ENCODE data around the gene MOB3C. TPM values are rescaled to one million over a fixed set of nuclear protein-coding genes. Genes with fewer than 3 reads are reported as not detected.

Gene MOB3C
- total RNA-seq, 1 donor from 2014 or later, result 14.1 TPM

DNA sequence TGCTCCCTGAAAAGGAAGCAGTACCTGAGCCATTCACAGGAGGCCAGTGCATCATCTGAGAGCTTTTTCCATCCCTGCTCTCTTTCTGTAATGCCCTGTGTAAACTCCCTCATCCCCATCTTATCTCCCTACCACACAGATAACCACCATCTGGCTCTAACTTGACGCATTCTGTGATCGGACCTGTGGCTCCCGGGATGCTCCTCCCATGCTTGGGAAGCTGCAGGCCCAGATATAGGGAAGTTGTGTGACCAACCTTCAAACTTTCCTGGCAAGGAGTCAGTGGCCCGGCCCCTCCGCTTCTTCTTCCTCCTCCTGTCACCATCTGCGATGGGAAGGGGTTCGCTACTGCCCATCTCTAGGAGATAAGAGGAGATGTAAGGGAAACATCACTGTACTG, 33.6 kb downstream of the MOB3C start:
- no peaks in the 10 kb centered on the region for H3K9me3 ChIP-seq (ENCODE audit: control insufficient read depth in 3 of 3, low read length in 3 of 3)
- no peak overlapping the region for H3K9ac ChIP-seq (ENCODE audit: low read depth in 1 of 3, low read length in 3 of 3)
- H3K4me1 ChIP-seq (ENCODE audit: control insufficient read depth in 3 of 3, insufficient read depth in 3 of 3, low read length in 3 of 3), result peaks cover 0 to 5% (median 0%) of the 10 kb centered on the region in 3 donors
- no peak overlapping the region for H3K4me3 ChIP-seq (ENCODE audit: low read length in 3 of 3)
- peaks cover 51 to 60% (median 58%) of the 10 kb centered on the region in 3 donors for H3K36me3 ChIP-seq (ENCODE audit: control insufficient read depth in 3 of 3, insufficient read depth in 3 of 3, low read length in 3 of 3)
- H3K27ac ChIP-seq (ENCODE audit: low read depth, low read length), result no peak overlapping the region
- no peaks in the 10 kb centered on the region for H3K27me3 ChIP-seq (ENCODE audit: control insufficient read depth in 3 of 3, insufficient read depth in 3 of 3, low read length in 3 of 3)

DNA sequence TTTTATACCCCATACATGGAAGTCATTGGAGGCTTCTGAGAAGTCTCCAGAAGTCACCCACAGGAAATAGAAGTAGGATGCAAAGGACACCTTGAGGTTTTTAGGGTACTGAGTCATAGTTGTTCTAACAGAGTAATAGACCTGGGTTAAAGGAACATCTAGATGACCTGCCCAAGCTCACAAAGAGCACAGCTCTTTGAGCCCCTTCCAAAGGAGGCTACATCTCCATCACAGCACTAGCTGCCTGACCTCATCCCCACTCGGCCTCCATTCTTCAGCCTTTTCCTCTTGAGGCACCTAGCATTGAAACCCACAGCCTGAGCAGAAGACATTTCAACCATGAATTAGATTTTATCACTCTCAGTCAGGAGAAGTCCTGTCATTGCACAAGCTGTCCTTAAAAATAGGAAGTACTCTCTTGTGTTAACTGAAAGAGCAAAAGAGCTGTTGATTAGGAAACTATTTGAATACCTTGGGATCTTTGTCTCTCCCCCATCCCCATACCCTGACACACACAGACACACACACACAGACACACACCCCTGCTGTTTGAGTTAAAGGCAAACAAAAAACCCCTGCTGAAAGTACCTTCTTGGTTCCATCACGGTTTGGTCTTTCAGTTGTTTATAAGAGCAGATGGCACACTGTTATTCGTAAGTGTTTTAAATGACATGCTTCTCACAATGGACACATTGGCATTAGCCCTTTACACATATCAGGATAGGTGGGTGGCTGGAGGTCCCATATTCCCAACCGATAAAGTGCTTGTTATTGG, 34.7 kb downstream of the MOB3C start:
- no peak overlapping the region for H3K9ac ChIP-seq (ENCODE audit: low read depth in 1 of 3, low read length in 3 of 3)
- H3K9me3 ChIP-seq (ENCODE audit: control insufficient read depth in 3 of 3, low read length in 3 of 3), result no peaks in the 10 kb centered on the region
- peaks cover 0 to 5% (median 0%) of the 10 kb centered on the region in 3 donors for H3K4me1 ChIP-seq (ENCODE audit: control insufficient read depth in 3 of 3, insufficient read depth in 3 of 3, low read length in 3 of 3)
- H3K36me3 ChIP-seq (ENCODE audit: control insufficient read depth in 3 of 3, insufficient read depth in 3 of 3, low read length in 3 of 3), result peaks cover 55 to 67% (median 62%) of the 10 kb centered on the region in 3 donors
- no peaks in the 10 kb centered on the region for H3K27me3 ChIP-seq (ENCODE audit: control insufficient read depth in 3 of 3, insufficient read depth in 3 of 3, low read length in 3 of 3)
- no peak overlapping the region for H3K4me3 ChIP-seq (ENCODE audit: low read length in 3 of 3)
- H3K27ac ChIP-seq (ENCODE audit: low read depth, low read length), result no peak overlapping the region

DNA sequence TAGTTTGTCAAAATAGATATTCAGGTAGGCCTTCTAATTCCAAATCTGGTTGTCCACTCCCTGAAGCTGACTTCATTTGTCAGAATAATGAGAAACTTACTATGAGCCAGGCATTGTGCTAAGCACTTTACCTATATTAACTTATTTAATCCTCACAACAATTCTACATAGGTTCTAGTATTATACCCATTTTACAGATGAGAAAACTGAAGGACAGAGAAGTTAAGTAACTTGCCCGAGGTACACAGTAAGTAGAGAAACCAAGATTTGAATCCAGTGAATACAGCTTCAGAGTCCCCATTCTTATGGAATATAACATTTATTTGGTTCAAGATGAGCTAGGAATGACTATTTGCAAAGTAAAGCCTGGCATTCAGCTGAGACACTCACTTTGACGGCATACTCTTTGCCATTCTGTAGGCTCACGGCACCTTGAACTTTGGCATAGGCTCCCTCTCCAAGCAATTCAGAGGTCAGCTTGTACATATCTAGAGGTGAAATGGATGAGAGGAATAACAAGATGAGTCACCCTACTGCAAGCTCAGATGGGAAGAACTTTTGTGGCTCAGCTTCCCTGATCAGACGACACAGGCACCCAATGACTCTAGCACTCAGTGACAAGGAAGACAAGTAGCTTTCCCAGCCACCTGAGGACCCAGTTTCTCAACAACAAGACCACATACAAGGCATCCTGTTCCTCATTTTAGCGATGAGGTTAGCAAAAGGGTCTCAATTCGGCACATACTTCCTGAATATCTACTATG, 36.3 kb downstream of the MOB3C start:
- Histone ChIP-seq H3K9me3 (ENCODE audit: control insufficient read depth in 3 of 3, low read length in 3 of 3) (no peaks in the 10 kb centered on the region), H3K27me3 (ENCODE audit: control insufficient read depth in 3 of 3, insufficient read depth in 3 of 3, low read length in 3 of 3) (no peaks in the 10 kb centered on the region), H3K4me3 (ENCODE audit: low read length in 3 of 3) (no peak overlapping the region), H3K4me1 (ENCODE audit: control insufficient read depth in 3 of 3, insufficient read depth in 3 of 3, low read length in 3 of 3) (no peaks in the 10 kb centered on the region), H3K36me3 (ENCODE audit: control insufficient read depth in 3 of 3, insufficient read depth in 3 of 3, low read length in 3 of 3) (peaks cover 54 to 76% (median 72%) of the 10 kb centered on the region in 3 donors), H3K27ac (ENCODE audit: low read depth, low read length) (no peak overlapping the region), H3K9ac (ENCODE audit: low read depth in 1 of 3, low read length in 3 of 3) (no peak overlapping the region)

DNA sequence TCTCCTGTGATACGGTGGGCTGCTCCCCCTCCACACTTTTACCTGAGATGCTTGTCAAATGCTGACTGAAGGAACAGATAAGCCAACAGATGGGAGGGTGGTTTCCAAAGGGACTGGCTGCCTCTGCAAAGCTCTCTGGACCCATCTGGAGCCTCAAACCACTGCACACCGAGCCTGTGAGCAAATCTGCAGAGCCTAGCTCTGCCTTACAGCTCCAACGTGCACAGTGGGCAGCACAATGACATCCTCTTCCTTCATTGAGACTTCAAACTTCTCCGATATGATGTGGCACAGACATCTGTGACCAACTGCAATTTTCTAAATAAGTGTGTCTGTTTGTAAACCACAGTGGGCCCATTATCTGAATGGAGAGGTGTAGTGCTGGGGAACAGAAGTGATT, 38.9 kb downstream of the MOB3C start:
- Histone ChIP-seq H3K4me1 (ENCODE audit: control insufficient read depth in 3 of 3, insufficient read depth in 3 of 3, low read length in 3 of 3) (no peaks in the 10 kb centered on the region), H3K27me3 (ENCODE audit: control insufficient read depth in 3 of 3, insufficient read depth in 3 of 3, low read length in 3 of 3) (no peaks in the 10 kb centered on the region), H3K4me3 (ENCODE audit: low read length in 3 of 3) (no peak overlapping the region), H3K9me3 (ENCODE audit: control insufficient read depth in 3 of 3, low read length in 3 of 3) (no peaks in the 10 kb centered on the region), H3K27ac (ENCODE audit: low read depth, low read length) (no peak overlapping the region), H3K9ac (ENCODE audit: low read depth in 1 of 3, low read length in 3 of 3) (no peak overlapping the region), H3K36me3 (ENCODE audit: control insufficient read depth in 3 of 3, insufficient read depth in 3 of 3, low read length in 3 of 3) (peaks cover 48 to 73% (median 62%) of the 10 kb centered on the region in 3 donors)

DNA sequence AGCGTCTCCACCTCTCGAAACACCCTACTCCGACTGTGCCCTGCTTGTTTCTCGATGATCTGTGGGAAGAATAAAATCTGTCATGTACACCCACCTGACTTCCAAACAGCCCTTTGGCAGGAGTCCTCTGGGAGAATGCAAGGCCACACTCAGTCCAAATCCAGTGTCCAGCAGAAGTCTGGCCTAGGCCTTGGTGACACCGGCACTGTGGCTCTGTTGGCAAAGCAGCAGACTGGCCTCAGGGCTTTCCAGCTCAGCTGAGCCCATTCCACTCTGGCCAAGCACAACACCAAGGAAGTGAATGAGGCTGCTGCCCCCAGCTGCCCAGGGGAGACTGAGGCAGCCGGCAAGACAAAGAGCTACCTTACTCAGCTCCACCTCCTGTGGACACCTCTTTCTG, 40.0 kb downstream of the MOB3C start:
- Histone ChIP-seq H3K4me3 (ENCODE audit: low read length in 3 of 3) (no peak overlapping the region), H3K9ac (ENCODE audit: low read depth in 1 of 3, low read length in 3 of 3) (no peak overlapping the region), H3K36me3 (ENCODE audit: control insufficient read depth in 3 of 3, insufficient read depth in 3 of 3, low read length in 3 of 3) (peaks cover 42 to 65% (median 56%) of the 10 kb centered on the region in 3 donors), H3K27ac (ENCODE audit: low read depth, low read length) (no peak overlapping the region), H3K27me3 (ENCODE audit: control insufficient read depth in 3 of 3, insufficient read depth in 3 of 3, low read length in 3 of 3) (no peaks in the 10 kb centered on the region), H3K4me1 (ENCODE audit: control insufficient read depth in 3 of 3, insufficient read depth in 3 of 3, low read length in 3 of 3) (no peaks in the 10 kb centered on the region), H3K9me3 (ENCODE audit: control insufficient read depth in 3 of 3, low read length in 3 of 3) (no peaks in the 10 kb centered on the region)

DNA sequence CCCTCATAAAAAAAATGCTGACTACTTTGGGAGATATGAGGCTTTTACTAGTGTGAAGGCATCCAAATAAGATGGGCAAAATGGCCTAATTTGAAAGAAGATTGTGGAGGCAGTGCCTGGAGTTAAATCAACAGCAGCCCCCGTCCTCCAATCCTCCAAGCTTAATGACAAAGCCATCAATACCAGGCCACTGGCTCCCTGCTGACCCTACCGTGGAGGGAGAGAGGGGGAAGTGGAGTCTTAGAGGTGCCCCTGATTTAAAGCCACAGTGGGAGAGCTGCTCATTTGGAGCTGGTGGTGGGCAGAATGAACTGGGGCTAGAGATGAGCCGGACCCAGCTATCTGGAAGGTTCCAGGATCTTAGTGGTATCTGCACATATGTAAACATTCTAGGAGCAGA, 40.8 kb downstream of the MOB3C start:
- no peaks in the 10 kb centered on the region for H3K27me3 ChIP-seq (ENCODE audit: control insufficient read depth in 3 of 3, insufficient read depth in 3 of 3, low read length in 3 of 3)
- peaks cover 42 to 61% (median 55%) of the 10 kb centered on the region in 3 donors for H3K36me3 ChIP-seq (ENCODE audit: control insufficient read depth in 3 of 3, insufficient read depth in 3 of 3, low read length in 3 of 3)
- no peak overlapping the region for H3K4me3 ChIP-seq (ENCODE audit: low read length in 3 of 3)
- H3K4me1 ChIP-seq (ENCODE audit: control insufficient read depth in 3 of 3, insufficient read depth in 3 of 3, low read length in 3 of 3), result no peaks in the 10 kb centered on the region
- H3K27ac ChIP-seq (ENCODE audit: low read depth, low read length), result no peak overlapping the region
- no peaks in the 10 kb centered on the region for H3K9me3 ChIP-seq (ENCODE audit: control insufficient read depth in 3 of 3, low read length in 3 of 3)
- H3K9ac ChIP-seq (ENCODE audit: low read depth in 1 of 3, low read length in 3 of 3), result no peak overlapping the region

DNA sequence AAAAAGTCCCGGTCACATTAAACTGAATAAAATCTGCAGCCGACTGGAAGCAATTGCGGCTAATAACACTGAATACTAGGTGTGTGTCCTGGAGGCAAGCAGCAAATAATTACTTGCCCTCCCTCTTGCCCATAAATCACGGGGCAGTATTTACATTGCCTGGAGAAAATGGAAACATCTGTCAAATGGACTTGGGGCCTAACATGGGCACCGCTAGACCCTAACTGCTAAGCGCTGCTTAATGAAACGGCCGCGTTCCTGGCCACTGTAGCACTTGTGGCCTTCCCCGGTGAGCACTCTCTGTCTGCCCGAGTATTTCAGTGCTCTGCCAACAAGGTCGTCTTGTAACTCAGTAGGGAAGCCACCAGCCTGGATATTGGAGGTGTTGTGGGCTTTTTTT, 41.3 kb downstream of the MOB3C start:
- Histone ChIP-seq H3K4me1 (ENCODE audit: control insufficient read depth in 3 of 3, insufficient read depth in 3 of 3, low read length in 3 of 3) (no peaks in the 10 kb centered on the region), H3K9ac (ENCODE audit: low read depth in 1 of 3, low read length in 3 of 3) (no peak overlapping the region), H3K27ac (ENCODE audit: low read depth, low read length) (no peak overlapping the region), H3K4me3 (ENCODE audit: low read length in 3 of 3) (no peak overlapping the region), H3K27me3 (ENCODE audit: control insufficient read depth in 3 of 3, insufficient read depth in 3 of 3, low read length in 3 of 3) (no peaks in the 10 kb centered on the region), H3K9me3 (ENCODE audit: control insufficient read depth in 3 of 3, low read length in 3 of 3) (no peaks in the 10 kb centered on the region), H3K36me3 (ENCODE audit: control insufficient read depth in 3 of 3, insufficient read depth in 3 of 3, low read length in 3 of 3) (peaks cover 39 to 56% (median 55%) of the 10 kb centered on the region in 3 donors)

DNA sequence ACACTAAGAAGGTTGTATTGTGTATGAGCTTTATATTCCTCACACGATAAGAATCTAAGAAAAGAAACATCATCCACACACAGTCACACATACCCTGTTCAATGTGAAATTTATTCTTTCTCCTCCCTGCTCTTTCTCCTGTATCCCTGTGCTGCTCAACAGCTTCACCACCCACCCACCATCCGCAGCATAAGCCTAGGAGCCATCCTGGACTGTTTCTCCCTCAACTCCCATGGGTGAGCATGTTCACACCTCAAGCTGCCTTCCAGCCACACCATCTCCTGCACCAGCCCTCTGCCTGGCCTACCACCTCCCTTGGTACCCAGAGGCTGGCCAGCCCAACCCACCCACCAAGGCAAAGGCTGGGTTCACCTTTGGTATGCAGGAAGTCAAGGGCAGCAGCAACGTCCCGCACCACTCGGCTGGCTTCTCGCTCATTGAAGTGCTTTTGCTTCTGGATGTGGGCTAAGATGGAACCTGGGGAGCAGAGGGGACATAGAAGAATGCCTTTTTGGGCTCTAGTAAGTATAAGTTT, 44.9 kb downstream of the MOB3C start:
- peaks cover 28 to 47% (median 40%) of the 10 kb centered on the region in 3 donors for H3K36me3 ChIP-seq (ENCODE audit: control insufficient read depth in 3 of 3, insufficient read depth in 3 of 3, low read length in 3 of 3)
- no peak overlapping the region for H3K27ac ChIP-seq (ENCODE audit: low read depth, low read length)
- H3K9ac ChIP-seq (ENCODE audit: low read depth in 1 of 3, low read length in 3 of 3), result no peak overlapping the region
- H3K4me3 ChIP-seq (ENCODE audit: low read length in 3 of 3), result no peak overlapping the region
- no peaks in the 10 kb centered on the region for H3K4me1 ChIP-seq (ENCODE audit: control insufficient read depth in 3 of 3, insufficient read depth in 3 of 3, low read length in 3 of 3)
- H3K27me3 ChIP-seq (ENCODE audit: control insufficient read depth in 3 of 3, insufficient read depth in 3 of 3, low read length in 3 of 3), result no peaks in the 10 kb centered on the region
- no peaks in the 10 kb centered on the region for H3K9me3 ChIP-seq (ENCODE audit: control insufficient read depth in 3 of 3, low read length in 3 of 3)

DNA sequence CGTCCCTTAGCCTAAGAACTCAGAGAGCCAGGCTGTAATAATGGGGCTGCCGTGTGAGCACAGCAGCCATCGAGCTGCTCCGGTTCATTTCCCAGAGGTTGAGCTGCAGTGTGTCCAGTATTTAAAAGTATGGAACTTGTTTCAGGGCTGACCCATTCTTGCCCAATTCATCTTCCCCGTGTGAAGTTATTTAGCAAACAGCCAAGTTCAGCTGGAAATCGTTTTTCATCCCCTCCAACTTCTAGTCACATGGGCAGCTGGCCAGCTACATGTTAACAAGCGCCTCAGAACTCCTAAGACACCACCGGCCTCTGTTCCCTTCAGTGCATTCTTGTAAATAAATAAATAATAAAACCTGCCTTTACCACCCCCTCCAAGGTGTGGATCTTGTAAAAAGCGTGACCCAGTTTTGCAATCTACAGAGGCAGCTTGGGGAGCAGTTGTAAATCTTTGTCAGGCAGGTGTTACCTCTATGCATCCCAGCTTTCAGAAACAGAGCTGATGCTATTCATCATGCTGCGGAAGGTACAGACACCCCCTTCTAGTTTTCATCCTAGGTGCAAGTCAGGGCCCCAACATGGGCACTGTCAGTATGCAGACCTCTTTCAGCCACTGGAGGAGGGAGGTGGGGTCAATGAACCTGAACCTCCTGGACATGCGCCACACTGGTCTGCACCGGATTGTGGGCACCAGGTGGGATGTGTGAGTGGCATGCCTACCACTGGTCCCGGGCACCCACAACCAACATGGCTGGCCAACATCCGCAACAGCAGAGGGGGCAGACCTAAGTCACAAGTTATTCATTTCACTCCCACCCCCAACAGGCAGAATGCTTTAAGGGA, 46.5 kb downstream of the MOB3C start:
- Histone ChIP-seq H3K27me3 (ENCODE audit: control insufficient read depth in 3 of 3, insufficient read depth in 3 of 3, low read length in 3 of 3) (no peaks in the 10 kb centered on the region), H3K4me3 (ENCODE audit: low read length in 3 of 3) (no peak overlapping the region), H3K9ac (ENCODE audit: low read depth in 1 of 3, low read length in 3 of 3) (no peak overlapping the region), H3K27ac (ENCODE audit: low read depth, low read length) (no peak overlapping the region), H3K9me3 (ENCODE audit: control insufficient read depth in 3 of 3, low read length in 3 of 3) (no peaks in the 10 kb centered on the region), H3K4me1 (ENCODE audit: control insufficient read depth in 3 of 3, insufficient read depth in 3 of 3, low read length in 3 of 3) (no peaks in the 10 kb centered on the region), H3K36me3 (ENCODE audit: control insufficient read depth in 3 of 3, insufficient read depth in 3 of 3, low read length in 3 of 3) (peaks cover 25 to 47% (median 40%) of the 10 kb centered on the region in 3 donors)
